Brain microvascular endothelial cell (primary cell): ENCODE measurements around the gene ERP29.

Experiments
- DNase-seq: peaks from one replicate; pipeline ENCODE4 v3.0.0-alpha.2; 2020
- H3K27ac ChIP-seq: fragments of 250-450 bp; sonication (Bioruptor Pico); 2 replicates; pipeline ENCODE4 v1.5.1; 2020; ENCODE audit warnings: mild to moderate bottlenecking, moderate library complexity
- H3K27me3 ChIP-seq: fragments of 250-450 bp; sonication (Bioruptor Pico); replicated peaks from 2 replicates; pipeline ENCODE4 v1.5.1; 2020; ENCODE audit warnings: mild to moderate bottlenecking
- H3K36me3 ChIP-seq: fragments of 250-450 bp; sonication (Bioruptor Pico); replicated peaks from 2 replicates; pipeline ENCODE4 v1.5.1; 2020; ENCODE audit warnings: mild to moderate bottlenecking
- H3K4me3 ChIP-seq: 2 replicates; pipeline ENCODE4 v1.5.1; 2011; ENCODE audit warnings: low read depth, mild to moderate bottlenecking, control low read depth, low read length, moderate library complexity
- in situ Hi-C: cut with HindIII; loops from 2 replicates; pipeline ENCODE4 v1.10.0; 2017; ENCODE audit warnings: low sequenced_read_pairs, low pct_ligation_motif_present
- TF ChIP-seq, protein P1 (sequence below): IDR thresholded peaks from 2 replicates; pipeline ENCODE4 v1.5.1; 2011; ENCODE audit warnings: low read depth, mild to moderate bottlenecking, moderate library complexity, low read length, control low read depth, inconsistent platforms; ENCODE audit errors: missing control alignments

Gene ERP29

GRCh38 chr12:112012775-112013600 lies at the start of gene ERP29, which contains the start of gene TMEM116:
Gene ERP29 (plus strand): TSS chr12:112013426. CDS start chr12:112013466, 40 bp downstream.
Gene TMEM116 (minus strand): TSS chr12:112013165. CDS start chr12:112005270, 7,895 bp downstream.
- TF ChIP-seq, protein P1, sequence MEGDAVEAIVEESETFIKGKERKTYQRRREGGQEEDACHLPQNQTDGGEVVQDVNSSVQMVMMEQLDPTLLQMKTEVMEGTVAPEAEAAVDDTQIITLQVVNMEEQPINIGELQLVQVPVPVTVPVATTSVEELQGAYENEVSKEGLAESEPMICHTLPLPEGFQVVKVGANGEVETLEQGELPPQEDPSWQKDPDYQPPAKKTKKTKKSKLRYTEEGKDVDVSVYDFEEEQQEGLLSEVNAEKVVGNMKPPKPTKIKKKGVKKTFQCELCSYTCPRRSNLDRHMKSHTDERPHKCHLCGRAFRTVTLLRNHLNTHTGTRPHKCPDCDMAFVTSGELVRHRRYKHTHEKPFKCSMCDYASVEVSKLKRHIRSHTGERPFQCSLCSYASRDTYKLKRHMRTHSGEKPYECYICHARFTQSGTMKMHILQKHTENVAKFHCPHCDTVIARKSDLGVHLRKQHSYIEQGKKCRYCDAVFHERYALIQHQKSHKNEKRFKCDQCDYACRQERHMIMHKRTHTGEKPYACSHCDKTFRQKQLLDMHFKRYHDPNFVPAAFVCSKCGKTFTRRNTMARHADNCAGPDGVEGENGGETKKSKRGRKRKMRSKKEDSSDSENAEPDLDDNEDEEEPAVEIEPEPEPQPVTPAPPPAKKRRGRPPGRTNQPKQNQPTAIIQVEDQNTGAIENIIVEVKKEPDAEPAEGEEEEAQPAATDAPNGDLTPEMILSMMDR = peak; percentile 62
- peaks cover 2% of the 10 kb centered on the region for H3K36me3 ChIP-seq
- peak within 1 kb of the TSS; percentile 79 for H3K27ac ChIP-seq
- no peaks in the 10 kb centered on the region for H3K27me3 ChIP-seq
- H3K4me3 ChIP-seq = peak within 1 kb of the TSS; percentile 91
- peak; percentile 98 for DNase-seq
- in situ Hi-C loops = no loop called here

- TF ChIP-seq, protein P1 = no peak
- no peak for DNase-seq
- in situ Hi-C loops = no loop called here
- no peaks in the 10 kb centered on the region for H3K27me3 ChIP-seq
- H3K36me3 ChIP-seq = no peaks in the 10 kb centered on the region
- H3K4me3 ChIP-seq = no peak overlapping the region
- no peak overlapping the region for H3K27ac ChIP-seq
These were observed 48.3 kb upstream of the ERP29 start for GRCh38 chr12:111964935-111965334.

- Histone ChIP-seq H3K27me3 (no peaks in the 10 kb centered on the region), H3K4me3 (no peak overlapping the region), H3K36me3 (no peaks in the 10 kb centered on the region), H3K27ac (no peak overlapping the region)
- in situ Hi-C loops = no loop called here
- TF ChIP-seq, protein P1 = no peak
- no peak for DNase-seq
These were observed 41.4 kb upstream of the ERP29 start for GRCh38 chr12:111971800-111972199.

DNA sequence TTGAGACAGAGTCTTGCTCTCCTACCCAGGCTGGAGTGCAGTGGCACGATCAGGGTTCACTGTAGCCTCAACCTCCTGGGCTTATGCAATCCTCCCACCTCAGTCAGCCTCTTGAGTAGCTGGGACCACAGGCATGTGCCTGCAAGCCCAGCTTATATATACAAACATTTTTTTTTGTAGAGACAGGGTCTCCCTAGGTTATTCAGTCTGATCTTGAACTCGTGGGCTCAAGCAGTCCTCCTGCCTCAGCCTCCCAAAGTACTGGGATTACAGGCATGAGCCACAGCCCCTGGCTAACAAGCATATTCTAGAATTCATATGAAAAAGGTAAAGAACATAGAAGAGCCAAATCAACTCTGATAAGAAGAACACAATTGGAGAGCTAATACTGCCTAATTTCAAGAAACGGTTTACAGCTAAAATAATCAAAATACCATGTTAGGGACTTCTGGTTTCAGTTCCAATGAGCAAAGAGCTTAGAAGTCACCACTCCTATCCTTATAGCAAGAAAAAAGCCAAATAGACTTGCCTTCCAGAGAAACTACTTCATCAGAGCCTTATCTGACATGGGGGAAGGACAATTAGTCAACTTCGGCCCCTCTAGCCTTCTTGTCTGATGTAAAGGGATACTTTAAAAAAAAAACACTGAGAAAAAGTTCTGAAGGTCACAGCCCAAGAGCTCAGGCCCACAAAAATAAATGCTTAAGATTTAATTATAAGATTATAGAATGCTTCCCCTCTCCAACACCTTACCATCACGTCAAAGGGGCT lies 37.9 kb upstream of the ERP29 start:
- Histone ChIP-seq H3K36me3 (no peaks in the 10 kb centered on the region), H3K4me3 (no peak overlapping the region), H3K27ac (no peak overlapping the region), H3K27me3 (no peaks in the 10 kb centered on the region)
- no peak for DNase-seq
- in situ Hi-C loops = no loop called here
- TF ChIP-seq, protein P1 = no peak

DNA sequence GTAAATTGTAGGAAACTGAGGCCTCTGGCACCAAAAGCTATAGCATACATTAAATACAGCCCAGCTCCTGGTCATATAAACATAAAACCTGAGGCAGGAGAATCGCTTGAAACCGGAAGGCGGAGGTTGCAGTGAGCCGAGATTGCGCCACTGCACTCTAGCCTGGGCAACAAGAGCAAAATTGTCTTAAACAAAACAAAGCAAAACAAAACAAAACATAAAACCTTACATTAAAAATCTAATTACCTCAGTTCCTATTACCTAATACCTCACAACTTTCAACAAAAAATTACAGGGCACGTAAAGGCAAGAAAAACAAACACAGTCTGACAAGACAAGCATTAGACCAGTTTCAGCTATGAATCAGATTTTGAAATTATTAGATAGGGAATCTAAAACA lies 36.9 kb upstream of the ERP29 start:
- Histone ChIP-seq H3K4me3 (no peak overlapping the region), H3K27ac (no peak overlapping the region), H3K36me3 (no peaks in the 10 kb centered on the region), H3K27me3 (no peaks in the 10 kb centered on the region)
- TF ChIP-seq, protein P1 = no peak
- in situ Hi-C loops = no loop called here
- DNase-seq = no peak
